GM10847 (cell line): ENCODE data around the gene MAOA.

Experiments used
- POLR2A ChIP-seq: IDR thresholded peaks from 2 replicates; pipeline ENCODE4 v1.6.1; 2011; ENCODE audit not compliant: insufficient read length; ENCODE audit errors: extremely low read depth

Gene MAOA

DNA sequence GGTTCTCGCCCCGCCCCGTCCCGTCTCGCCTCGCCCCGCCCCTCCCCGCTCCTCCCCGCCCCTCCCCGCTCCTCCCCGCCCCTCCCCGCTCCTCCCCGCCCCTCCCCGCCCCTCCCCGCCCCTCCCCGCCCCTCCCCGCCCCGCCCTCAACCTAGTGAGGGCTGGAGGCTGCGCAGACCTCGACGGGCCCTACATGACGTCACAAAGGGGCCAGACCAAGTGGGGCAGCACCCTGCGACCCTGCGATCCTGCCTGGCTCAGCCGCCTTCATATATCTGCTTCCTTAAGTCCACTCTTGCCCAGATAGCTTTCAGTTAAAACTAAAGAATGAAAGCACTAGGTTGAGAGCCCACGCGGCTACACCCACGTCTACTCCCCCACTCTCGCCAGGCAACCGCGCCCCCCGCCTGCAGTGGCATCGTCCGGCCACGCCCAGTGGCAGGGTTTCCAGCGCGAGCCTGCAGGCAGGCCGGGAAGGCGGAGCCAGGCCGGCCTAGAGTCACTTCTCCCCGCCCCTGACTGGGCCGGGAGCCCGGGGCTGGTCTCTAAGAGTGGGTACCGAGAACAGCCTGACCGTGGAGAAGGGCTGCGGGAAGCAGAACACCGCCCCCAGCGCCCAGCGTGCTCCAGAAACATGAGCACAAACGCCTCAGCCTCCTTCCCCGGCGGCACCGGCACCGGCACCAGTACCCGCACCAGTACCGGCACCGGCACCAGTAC lies 1.5 kb upstream of the MAOA start:
- TF ChIP-seq POLR2A, result no peak

GRCh38 chrX:43655151-43656004 lies 721 bp upstream of the MAOA start:
- no peak for TF ChIP-seq POLR2A

- TF ChIP-seq POLR2A, result no peak
Observed at GRCh38 chrX:43657671-43658070, 1.6 kb downstream of the MAOA start.

- TF ChIP-seq POLR2A, result no peak
Observed at GRCh38 chrX:43661521-43662240, 5.6 kb downstream of the MAOA start.

DNA sequence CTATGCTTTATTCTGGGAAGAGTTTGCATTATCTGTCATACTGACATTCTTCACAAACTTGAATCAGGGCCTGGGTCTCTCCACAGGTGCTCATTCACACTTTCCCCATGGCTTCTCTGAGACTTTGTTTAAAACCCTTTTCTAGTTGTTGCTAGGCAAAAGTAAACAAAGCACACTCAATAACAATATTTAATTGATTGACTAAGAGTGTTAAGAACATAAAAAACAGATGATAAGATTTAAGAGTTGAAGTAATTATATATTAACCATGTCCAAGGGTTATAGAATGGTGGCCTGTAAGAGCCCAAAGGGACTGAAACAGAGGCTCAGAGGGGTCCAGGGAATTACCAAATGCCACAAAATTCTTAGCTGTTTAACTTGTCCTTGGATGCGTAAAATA lies 7.1 kb downstream of the MAOA start:
- TF ChIP-seq POLR2A, result no peak

DNA sequence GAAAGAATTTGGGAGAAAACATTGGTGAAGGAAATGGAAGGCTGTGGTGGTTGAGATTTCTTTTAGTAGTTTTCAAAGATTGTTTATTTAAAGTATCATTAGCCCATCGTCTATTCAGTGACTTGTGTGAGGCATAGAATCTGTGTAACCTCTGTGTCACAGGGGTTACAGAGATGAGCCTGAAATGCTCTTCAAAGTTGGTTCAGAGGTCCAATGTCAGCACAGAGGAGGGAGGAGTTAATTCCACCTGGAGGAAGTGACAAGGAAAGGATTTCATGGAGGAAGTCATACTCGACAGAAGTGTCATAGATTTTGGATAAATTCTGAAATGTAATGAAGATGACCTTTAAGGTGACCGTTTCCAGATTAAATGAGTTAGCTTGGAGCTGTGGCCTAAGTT lies 8.2 kb downstream of the MAOA start:
- no peak for TF ChIP-seq POLR2A

GRCh38 chrX:43664708-43665107 lies 8.6 kb downstream of the MAOA start:
- TF ChIP-seq POLR2A, result no peak

- TF ChIP-seq POLR2A, result no peak
Observed at GRCh38 chrX:43666311-43666912, 10.3 kb downstream of the MAOA start.

DNA sequence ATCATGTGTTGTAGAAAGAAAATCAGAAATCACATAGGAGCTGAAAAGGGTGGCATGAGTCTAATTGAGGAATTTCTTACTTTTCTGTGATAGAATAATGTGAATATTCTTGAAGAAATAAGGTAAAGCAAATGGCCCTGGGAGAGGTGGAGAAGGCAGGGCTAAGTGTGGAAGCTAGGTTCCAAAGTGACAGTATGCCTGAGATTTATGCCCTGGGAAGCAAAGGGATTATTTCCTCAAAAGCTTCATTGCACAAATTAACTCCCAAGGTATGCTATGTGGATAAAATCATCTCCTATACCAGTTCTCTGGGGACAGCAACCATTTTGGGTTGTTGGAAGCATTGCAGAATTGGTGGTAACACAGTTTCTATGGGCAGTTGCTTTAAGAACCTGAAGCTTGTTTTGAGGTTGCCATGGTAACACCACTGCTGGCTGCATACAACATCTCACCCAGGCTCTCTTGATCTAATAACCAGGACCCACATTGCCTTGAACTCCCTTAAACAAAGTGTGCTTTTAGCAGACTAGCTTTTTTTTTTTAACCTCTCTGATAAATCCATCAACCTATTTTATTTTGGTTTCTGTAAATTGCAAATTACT lies 21.0 kb downstream of the MAOA start:
- no peak for TF ChIP-seq POLR2A

DNA sequence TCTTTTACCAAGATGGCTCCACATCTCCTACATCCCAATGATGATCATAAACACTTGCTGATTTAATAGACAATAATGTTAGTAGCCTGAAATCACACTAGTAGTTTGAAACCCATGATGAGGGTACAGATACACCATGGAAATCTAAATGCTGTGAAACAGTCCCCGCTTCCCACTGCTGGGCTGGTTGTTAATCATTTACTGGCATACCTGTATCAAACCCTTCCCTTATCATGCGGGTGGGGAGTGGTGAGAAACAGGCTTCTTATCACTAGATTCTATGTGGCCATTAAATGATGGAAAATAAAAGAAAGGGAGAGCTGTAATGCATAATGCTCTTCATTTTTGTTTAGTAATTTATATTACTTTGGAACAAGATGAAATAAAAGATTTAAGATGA lies 21.9 kb downstream of the MAOA start:
- no peak for TF ChIP-seq POLR2A

GRCh38 chrX:43679058-43679457 lies 23.0 kb downstream of the MAOA start:
- TF ChIP-seq POLR2A, result no peak

DNA sequence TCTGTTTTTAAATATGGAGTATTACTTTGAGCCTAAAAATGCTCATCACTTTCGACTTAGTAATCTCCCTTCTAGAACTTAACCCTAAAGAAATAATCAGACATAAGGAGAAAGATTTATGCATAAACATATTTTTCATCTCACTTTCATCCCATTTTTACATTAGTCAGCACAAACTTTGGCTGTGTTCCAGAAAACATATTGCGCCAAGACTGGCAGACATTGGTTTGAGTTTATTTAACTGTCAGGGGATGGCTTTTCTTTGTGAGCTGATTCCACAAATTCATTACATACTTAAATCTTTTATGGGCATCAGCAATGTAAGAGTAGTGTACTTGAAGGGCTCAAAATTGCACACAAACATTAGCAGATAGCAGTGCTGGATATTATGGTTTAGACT lies 23.7 kb downstream of the MAOA start:
- TF ChIP-seq POLR2A, result no peak

DNA sequence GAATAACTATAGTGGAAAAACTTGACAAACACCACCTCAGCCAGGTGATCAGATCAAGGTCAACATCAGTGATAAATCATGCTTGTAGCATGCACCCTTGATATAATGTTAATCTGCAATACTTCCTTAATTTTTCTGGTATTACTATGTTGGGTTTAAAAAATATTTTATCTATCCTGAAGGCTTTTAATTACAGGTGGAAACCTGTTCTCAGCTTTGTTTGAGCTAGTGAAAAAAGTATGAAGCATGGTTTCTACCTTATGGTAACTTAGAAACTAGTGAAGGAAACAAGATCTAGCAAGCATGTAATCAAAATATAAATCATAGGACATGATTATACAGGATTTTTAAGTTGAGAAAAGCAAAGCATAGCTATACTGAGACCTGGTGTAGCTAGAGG lies 26.6 kb downstream of the MAOA start:
- TF ChIP-seq POLR2A, result no peak

DNA sequence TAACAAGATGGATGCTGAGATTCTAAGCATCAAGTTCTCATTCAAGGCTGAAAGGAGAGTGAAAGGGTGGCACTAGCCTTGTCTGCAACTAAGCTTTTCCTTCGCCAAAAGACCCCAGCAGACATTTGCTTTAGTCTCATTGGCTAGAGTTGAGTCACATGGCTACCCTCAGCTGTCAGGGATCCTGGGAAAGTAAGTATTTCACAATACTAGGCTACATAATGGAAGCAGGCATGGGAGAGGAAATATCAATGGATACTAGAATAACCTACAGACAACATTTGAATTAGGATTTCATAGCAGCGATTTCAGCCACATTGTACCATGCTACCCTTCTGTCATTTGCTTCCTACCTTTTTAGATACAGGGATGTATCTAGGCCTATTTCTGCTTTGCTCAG lies 29.1 kb downstream of the MAOA start:
- TF ChIP-seq POLR2A, result no peak

DNA sequence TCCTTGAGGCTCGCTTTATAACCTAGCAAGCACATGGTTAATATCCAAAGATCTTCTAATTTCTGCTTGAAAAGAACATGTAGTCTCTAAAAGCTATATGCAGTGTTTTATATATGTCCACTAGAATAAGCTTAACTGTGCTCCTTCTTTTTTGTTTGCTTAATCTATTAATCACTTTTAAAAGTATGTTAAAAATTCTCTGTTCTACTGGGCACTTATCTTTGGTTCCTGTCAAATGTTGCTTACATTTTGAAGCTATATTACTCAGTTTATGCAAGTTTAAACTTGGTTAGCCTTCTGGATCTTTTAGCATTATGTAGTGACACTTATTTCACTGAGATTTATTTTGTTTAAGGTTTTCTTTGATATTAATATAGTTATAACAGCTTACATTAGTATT lies 32.5 kb downstream of the MAOA start:
- TF ChIP-seq POLR2A, result no peak
